GM18907 (cell line): ENCODE data around the gene MAST1.
"Not testable (repeated sequence)": the region's sequence is repeated elsewhere in the genome, so short reads cannot be mapped to it uniquely, and the experiment has no call there.

Source experiments
- ATAC-seq: cut with Tn5 transposase; IDR thresholded peaks from one replicate; pipeline ENCODE4 v1.9.1; 2021; ENCODE audit warnings: mild to moderate bottlenecking, moderate library complexity; ENCODE audit not compliant: unreplicated experiment

Gene MAST1

GRCh38 chr19:12838182-12838885, at the start of gene MAST1:
Gene MAST1, plus strand, starts transcription at chr19:12838515. Its CDS starts 58 bp downstream, at chr19:12838573.
- no peak for ATAC-seq

- no peak for ATAC-seq
These were observed 49.6 kb upstream of the MAST1 start for GRCh38 chr19:12788682-12789097.

GRCh38 chr19:12789098-12789903, 49.0 kb upstream of the MAST1 start:
- ATAC-seq: peak; percentile 0

GRCh38 chr19:12789904-12790619, 48.3 kb upstream of the MAST1 start:
- peak; percentile 36 for ATAC-seq

- no peak for ATAC-seq
These were observed 47.5 kb upstream of the MAST1 start for GRCh38 chr19:12790628-12791344.

GRCh38 chr19:12791345-12792050, 46.8 kb upstream of the MAST1 start, which contains the start of gene JUNB:
Gene JUNB, plus strand, starts transcription at chr19:12791486. Its CDS starts 286 bp downstream, at chr19:12791772.
- peak; percentile 34 for ATAC-seq

GRCh38 chr19:12792051-12792852, 46.1 kb upstream of the MAST1 start:
- ATAC-seq: no peak

- no peak for ATAC-seq
These were observed 45.4 kb upstream of the MAST1 start for GRCh38 chr19:12792853-12793289.

GRCh38 chr19:12793290-12794195, 44.8 kb upstream of the MAST1 start:
- peak; percentile 36 for ATAC-seq

- no peak for ATAC-seq
These were observed 43.9 kb upstream of the MAST1 start for GRCh38 chr19:12794196-12794941.

GRCh38 chr19:12794971-12795381, 43.3 kb upstream of the MAST1 start:
- no peak for ATAC-seq

GRCh38 chr19:12796146-12797071, 41.9 kb upstream of the MAST1 start:
- ATAC-seq: no peak

GRCh38 chr19:12797141-12797587, 41.2 kb upstream of the MAST1 start:
- ATAC-seq: no peak

GRCh38 chr19:12797607-12798006, 40.7 kb upstream of the MAST1 start:
- ATAC-seq: not testable (repeated sequence)

GRCh38 chr19:12799742-12800465, 38.4 kb upstream of the MAST1 start:
- ATAC-seq: no peak

- no peak for ATAC-seq
These were observed 37.9 kb upstream of the MAST1 start for GRCh38 chr19:12800466-12800770.
